PC-3 (cell line): ENCODE measurements around the gene LRP2.

Source experiments
- CTCF ChIP-seq: fragments of 300-600 bp; sonication (generic); conservative IDR thresholded peaks from 2 replicates; pipeline ENCODE4 v1.5.1; 2017; ENCODE audit warnings: antibody characterized with exemption, low read depth, mild to moderate bottlenecking, low read length
- EZH2 ChIP-seq: fragments of 300-600 bp; sonication (generic); IDR thresholded peaks from one replicate; pipeline ENCODE4 v1.6.1; 2017; ENCODE audit warnings: antibody characterized with exemption, mild to moderate bottlenecking, low read length; ENCODE audit not compliant: unreplicated experiment
- EZH2phosphoT487 ChIP-seq: fragments of 300-600 bp; sonication (generic); IDR thresholded peaks from 2 replicates; pipeline ENCODE4 v1.6.1; 2018; ENCODE audit warnings: mild to moderate bottlenecking, antibody characterized with exemption, low read length, borderline replicate concordance

- TF ChIP-seq EZH2phosphoT487 (no peak), CTCF (no peak), EZH2 (no peak)
These were observed 251.4 kb downstream of the LRP2 start for GRCh38 chr2:169110916-169111315.
